IMR-90 (cell line): ENCODE measurements around the gene ATRNL1. TPM values are rescaled to one million over a fixed set of nuclear protein-coding genes. Genes with fewer than 3 reads are reported as not detected.

Experiments used
- ATAC-seq: fragments of 200-7000 bp; cut with Tn5 transposase; 2 replicates; pipeline ENCODE4 v1.9.1; 2020; ENCODE audit warnings: low read depth, mild to moderate bottlenecking, moderate library complexity
- BruUV-seq: library from RNA; stranded (reverse); fragments of 400-500 nt; replicated peaks from 2 replicates; lab custom pipeline; 2021; lab: Mats Ljungman, UMichigan
- CTCF ChIA-PET: fragments of 300-600 bp; formaldehyde crosslinking; extraction: SDS; loops from one replicate; lab custom pipeline; 2021; ENCODE audit warnings: antibody characterized with exemption; lab: Yijun Ruan, JAX
- POLR2A ChIA-PET: fragments of 300-600 bp; sonication (Branson Sonifier 250); formaldehyde crosslinking; loops from one replicate; lab custom pipeline; 2022; ENCODE audit warnings: antibody characterized with exemption; ENCODE audit not compliant: unreplicated experiment; lab: Charles Lee
- DNase-seq: peaks from one replicate; pipeline ENCODE4 v3.0.0; 2013
- H2AFZ ChIP-seq: replicated peaks from 2 replicates; pipeline ENCODE3; 2013; ENCODE audit warnings: low read length, mild to moderate bottlenecking; ENCODE audit not compliant: poor library complexity
- H2AK5ac ChIP-seq: 2 replicates; pipeline ENCODE4 v1.6.1; 2013; ENCODE audit warnings: low read depth, low read length, inconsistent platforms
- H2AK9ac ChIP-seq: replicated peaks from 2 replicates; pipeline ENCODE3; 2013; ENCODE audit warnings: mild to moderate bottlenecking, low read depth, low read length, moderate library complexity; ENCODE audit not compliant: poor library complexity
- H2BK120ac ChIP-seq: 2 replicates; pipeline ENCODE4 v1.6.1; 2013; ENCODE audit warnings: low read depth, low read length, inconsistent platforms
- H2BK15ac ChIP-seq: 3 replicates; pipeline ENCODE4 v1.6.1; 2013; ENCODE audit warnings: low read depth, low read length, inconsistent platforms
- H2BK20ac ChIP-seq: 2 replicates; pipeline ENCODE4 v1.6.1; 2013; ENCODE audit warnings: low read depth, mild to moderate bottlenecking, inconsistent platforms, low read length, moderate library complexity
- H2BK5ac ChIP-seq: 2 replicates; pipeline ENCODE4 v1.6.1; 2013; ENCODE audit warnings: mild to moderate bottlenecking, low read depth, low read length, inconsistent platforms; ENCODE audit not compliant: poor library complexity, severe bottlenecking
- H3K14ac ChIP-seq: replicated peaks from 2 replicates; pipeline ENCODE4 v1.6.1; 2013; ENCODE audit warnings: low read depth, low read length, inconsistent platforms
- H3K18ac ChIP-seq: 2 replicates; pipeline ENCODE4 v1.6.1; 2013; ENCODE audit warnings: low read depth, low read length, control low read depth
- H3K23ac ChIP-seq: 2 replicates; pipeline ENCODE4 v1.6.1; 2013; ENCODE audit warnings: low read depth, low read length, inconsistent platforms
- H3K27ac ChIP-seq: 2 replicates; pipeline ENCODE4 v1.5.1; 2013; ENCODE audit warnings: mild to moderate bottlenecking, control low read depth, low read length; ENCODE audit not compliant: insufficient read depth
- H3K27me3 ChIP-seq: 2 replicates; pipeline ENCODE4 v1.6.1; 2013; ENCODE audit warnings: low read length; ENCODE audit not compliant: control insufficient read depth, insufficient read depth
- H3K36me3 ChIP-seq: 2 replicates; pipeline ENCODE4 v1.6.1; 2013; ENCODE audit warnings: low read length, mixed read lengths; ENCODE audit not compliant: control insufficient read depth, insufficient read depth
- H3K4ac ChIP-seq: 2 replicates; pipeline ENCODE4 v1.6.1; 2013; ENCODE audit warnings: low read depth, low read length, inconsistent platforms
- H3K4me1 ChIP-seq: 2 replicates; pipeline ENCODE4 v1.6.1; 2013; ENCODE audit warnings: low read length, mixed read lengths; ENCODE audit not compliant: control insufficient read depth, insufficient read depth
- H3K4me2 ChIP-seq: 2 replicates; pipeline ENCODE4 v1.6.1; 2013; ENCODE audit warnings: low read depth, mild to moderate bottlenecking, control low read depth, low read length, moderate library complexity
- H3K4me3 ChIP-seq: 2 replicates; pipeline ENCODE4 v1.5.1; 2013; ENCODE audit warnings: low read depth, mild to moderate bottlenecking, control low read depth, low read length, moderate library complexity; ENCODE audit not compliant: insufficient read depth
- H3K56ac ChIP-seq: 2 replicates; pipeline ENCODE4 v1.6.1; 2013; ENCODE audit warnings: low read length, inconsistent platforms; ENCODE audit not compliant: insufficient read depth; ENCODE audit errors: extremely low read depth
- H3K79me1 ChIP-seq, 2 experiments: 2 replicates each; pipeline ENCODE4 v1.6.1; 2013; ENCODE audit warnings: low read length in 2 of 2, inconsistent platforms in 1 of 2, low read depth in 1 of 2
- H3K9ac ChIP-seq: 2 replicates; pipeline ENCODE4 v1.6.1; 2013; ENCODE audit warnings: low read depth, low read length, control low read depth
- H3K9me1 ChIP-seq: 2 replicates; pipeline ENCODE4 v1.6.1; 2013; ENCODE audit warnings: low read length, inconsistent platforms; ENCODE audit not compliant: insufficient read depth
- H3K9me3 ChIP-seq: 2 replicates; pipeline ENCODE4 v1.6.1; 2013; ENCODE audit warnings: low read length; ENCODE audit not compliant: control insufficient read depth, insufficient read depth
- H4K20me1 ChIP-seq: 2 replicates; pipeline ENCODE4 v1.6.1; 2013; ENCODE audit warnings: low read length, inconsistent platforms; ENCODE audit not compliant: insufficient read depth
- H4K5ac ChIP-seq: 2 replicates; pipeline ENCODE4 v1.6.1; 2013; ENCODE audit warnings: mild to moderate bottlenecking, low read depth, low read length, control low read depth
- H4K8ac ChIP-seq, 2 experiments: 2 replicates each; pipeline ENCODE4 v1.6.1; 2013; ENCODE audit warnings: low read depth in 2 of 2, low read length in 2 of 2, control low read depth in 1 of 2, inconsistent platforms in 1 of 2
- H4K91ac ChIP-seq: 2 replicates; pipeline ENCODE4 v1.6.1; 2013; ENCODE audit warnings: low read depth, low read length, inconsistent platforms; ENCODE audit not compliant: insufficient read depth
- BHLHE40 ChIP-seq: fragments of 150-350 bp; IDR thresholded peaks from 2 replicates; pipeline ENCODE4 v1.6.1; 2016; ENCODE audit warnings: mild to moderate bottlenecking, low read depth, low read length
- CEBPB ChIP-seq: IDR thresholded peaks from 2 replicates; pipeline ENCODE4 v1.6.1; 2012; ENCODE audit warnings: low read depth, low read length, improper control_type of control experiment
- CHD1 ChIP-seq: IDR thresholded peaks from 2 replicates; pipeline ENCODE4 v1.6.1; 2012; ENCODE audit warnings: low read depth, low read length, improper control_type of control experiment
- FOS ChIP-seq: fragments of 150-350 bp; IDR thresholded peaks from 2 replicates; pipeline ENCODE4 v1.6.1; 2016; ENCODE audit warnings: low read depth, low read length
- MAFK ChIP-seq: IDR thresholded peaks from 2 replicates; pipeline ENCODE4 v1.6.1; 2012; ENCODE audit warnings: low read depth, low read length, improper control_type of control experiment
- MAZ ChIP-seq: IDR thresholded peaks from 2 replicates; pipeline ENCODE4 v1.6.1; 2012; ENCODE audit warnings: low read depth, mild to moderate bottlenecking, low read length, improper control_type of control experiment, moderate library complexity, borderline replicate concordance
- MXI1 ChIP-seq: IDR thresholded peaks from 2 replicates; pipeline ENCODE4 v1.6.1; 2012; ENCODE audit warnings: low read depth, mild to moderate bottlenecking, low read length, moderate library complexity, borderline replicate concordance
- NFE2L2 ChIP-seq: fragments of 150-350 bp; IDR thresholded peaks from 2 replicates; pipeline ENCODE4 v1.6.1; 2016; ENCODE audit warnings: low read depth, mild to moderate bottlenecking, low read length
- POLR2A ChIP-seq: IDR thresholded peaks from 2 replicates; pipeline ENCODE4 v1.6.1; 2012; ENCODE audit warnings: mild to moderate bottlenecking, low read depth, low read length
- RAD21 ChIP-seq: IDR thresholded peaks from 2 replicates; pipeline ENCODE4 v1.6.1; 2012; ENCODE audit warnings: low read length, improper control_type of control experiment
- RCOR1 ChIP-seq: IDR thresholded peaks from 2 replicates; pipeline ENCODE4 v1.6.1; 2012; ENCODE audit warnings: mild to moderate bottlenecking, low read length, improper control_type of control experiment; ENCODE audit not compliant: insufficient replicate concordance
- RFX5 ChIP-seq: IDR thresholded peaks from 2 replicates; pipeline ENCODE4 v1.8.0; 2012; ENCODE audit warnings: low read depth, mild to moderate bottlenecking, low read length, moderate library complexity
- SMC3 ChIP-seq: fragments of 150-350 bp; IDR thresholded peaks from 2 replicates; pipeline ENCODE4 v1.6.1; 2016; ENCODE audit warnings: low read depth, mild to moderate bottlenecking, antibody characterized with exemption, low read length, moderate library complexity
- WGBS, 2 experiments: methylation state at CpG; one replicate each; pipeline versions ENCODE4 v1.1.5 to v1.1.7; 2013; ENCODE audit warnings: missing lambda C conversion rate in 2 of 2; ENCODE audit not compliant: insufficient read length in 1 of 2; ENCODE audit errors: extremely low coverage in 2 of 2; 5-methylcytosine and 5-hydroxymethylcytosine counted together
- dilution Hi-C: fragments of 300-500 bp; cut with HindIII; formaldehyde crosslinking; loops from one replicate; pipeline ENCODE4 v1.14.3; 2018; ENCODE audit warnings: low sequenced_read_pairs; ENCODE audit not compliant: unreplicated experiment
- in situ Hi-C: fragments of 300-500 bp; cut with MboI; formaldehyde crosslinking; loops from 3 replicates; pipeline ENCODE4 v1.14.3; 2019; ENCODE audit warnings: low sequenced_read_pairs, inconsistent platforms, mixed read lengths
- intact Hi-C: fragments of 100-400 bp; cut with micrococcal nuclease; formaldehyde crosslinking; loops from 2 replicates; pipeline ENCODE4 v1.10.0; 2022
- polyA plus RNA-seq, 3 experiments: library from polyadenylated mRNA; depleted of rRNA; stranded (reverse); fragments of >200 nt; gene quantifications; 2 replicates each; pipeline ENCODE4 v1.2.3, GENCODE V29; 2012; ENCODE audit warnings: low replicate concordance in 1 of 3
- total RNA-seq: library from RNA; depleted of rRNA; stranded (reverse); fragments of >200 nt; gene quantifications from 2 replicates; pipeline ENCODE4 v1.2.3, GENCODE V29; 2012
- TF ChIP-seq, protein P1 (sequence below): conservative IDR thresholded peaks from 2 replicates; pipeline ENCODE4 v1.5.1; 2012; ENCODE audit warnings: mild to moderate bottlenecking, low read depth, low read length, improper control_type of control experiment
- TF ChIP-seq, protein P2 (sequence below): fragments of 150-350 bp; IDR thresholded peaks from 2 replicates; pipeline ENCODE4 v1.6.1; 2017; ENCODE audit warnings: mild to moderate bottlenecking, antibody characterized with exemption, low read length, low read depth
- TF ChIP-seq, protein P3 (sequence below): fragments of 150-350 bp; IDR thresholded peaks from 2 replicates; pipeline ENCODE4 v1.6.1; 2016; ENCODE audit warnings: low read depth, mild to moderate bottlenecking, low read length, moderate library complexity, borderline replicate concordance

The ATRNL1 gene
- total and polyA plus RNA-seq, 2 of the 4 experiments (the other 2 are of a cell fraction): 0.18 to 0.19 TPM

DNA sequence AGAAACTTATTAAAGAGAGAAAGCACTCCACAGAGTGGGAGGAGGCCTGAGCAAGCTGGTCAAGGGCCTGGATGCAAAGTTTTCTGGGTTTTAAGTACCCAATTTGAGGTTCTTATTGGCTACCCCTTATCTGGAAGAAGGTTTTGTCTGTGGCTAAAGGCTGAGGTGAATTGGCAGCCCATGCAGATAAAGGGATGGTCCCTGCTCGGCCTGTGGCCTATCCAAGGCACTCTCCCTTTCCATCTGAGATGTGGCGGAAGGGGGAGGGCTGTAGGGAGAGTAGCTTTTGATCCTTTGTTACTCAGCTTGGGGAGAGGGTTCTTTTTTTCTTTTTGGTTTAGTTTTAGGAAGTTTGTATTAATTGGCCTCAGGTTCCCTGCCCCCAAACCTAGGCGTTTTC lies 465.1 kb downstream of the ATRNL1 start:
- Histone ChIP-seq H3K4ac (no peak overlapping the region), H3K27ac (no peak overlapping the region), H3K4me1 (no peaks in the 10 kb centered on the region), H3K36me3 (no peaks in the 10 kb centered on the region), H3K9me3 (no peaks in the 10 kb centered on the region), H2AK5ac (no peak overlapping the region), H3K9me1 (no peaks in the 10 kb centered on the region), H2BK120ac (no peak overlapping the region), H3K4me3 (no peak overlapping the region), H3K4me2 (no peak overlapping the region), H2BK5ac (no peak overlapping the region), H4K5ac (no peak overlapping the region), H2AFZ (no peak overlapping the region), H3K18ac (no peak overlapping the region), H3K27me3 (no peaks in the 10 kb centered on the region), H2AK9ac (no peak overlapping the region), H3K79me1 (no peaks in the 10 kb centered on the region), H4K8ac (no peak overlapping the region), H3K14ac (no peak overlapping the region), H2BK15ac (no peak overlapping the region), H3K9ac (no peak overlapping the region), H3K23ac (no peak overlapping the region), H4K20me1 (no peaks in the 10 kb centered on the region), H3K56ac (no peak overlapping the region), H2BK20ac (no peak overlapping the region), H4K91ac (no peak overlapping the region)
- in situ Hi-C loops (no loop called here), dilution Hi-C loops (no loop called here), intact Hi-C loops (no loop called here)
- no peak for TF ChIP-seq CEBPB
- TF ChIP-seq, protein P1, sequence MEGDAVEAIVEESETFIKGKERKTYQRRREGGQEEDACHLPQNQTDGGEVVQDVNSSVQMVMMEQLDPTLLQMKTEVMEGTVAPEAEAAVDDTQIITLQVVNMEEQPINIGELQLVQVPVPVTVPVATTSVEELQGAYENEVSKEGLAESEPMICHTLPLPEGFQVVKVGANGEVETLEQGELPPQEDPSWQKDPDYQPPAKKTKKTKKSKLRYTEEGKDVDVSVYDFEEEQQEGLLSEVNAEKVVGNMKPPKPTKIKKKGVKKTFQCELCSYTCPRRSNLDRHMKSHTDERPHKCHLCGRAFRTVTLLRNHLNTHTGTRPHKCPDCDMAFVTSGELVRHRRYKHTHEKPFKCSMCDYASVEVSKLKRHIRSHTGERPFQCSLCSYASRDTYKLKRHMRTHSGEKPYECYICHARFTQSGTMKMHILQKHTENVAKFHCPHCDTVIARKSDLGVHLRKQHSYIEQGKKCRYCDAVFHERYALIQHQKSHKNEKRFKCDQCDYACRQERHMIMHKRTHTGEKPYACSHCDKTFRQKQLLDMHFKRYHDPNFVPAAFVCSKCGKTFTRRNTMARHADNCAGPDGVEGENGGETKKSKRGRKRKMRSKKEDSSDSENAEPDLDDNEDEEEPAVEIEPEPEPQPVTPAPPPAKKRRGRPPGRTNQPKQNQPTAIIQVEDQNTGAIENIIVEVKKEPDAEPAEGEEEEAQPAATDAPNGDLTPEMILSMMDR: no peak
- TF ChIP-seq RAD21: no peak
- TF ChIP-seq BHLHE40: no peak
- TF ChIP-seq POLR2A: no peak
- no peak for TF ChIP-seq SMC3
- no peak for TF ChIP-seq RCOR1
- TF ChIP-seq MAFK: no peak
- TF ChIP-seq RFX5: no peak
- no peak for TF ChIP-seq FOS
- TF ChIP-seq MAZ: no peak
- no peak for TF ChIP-seq CHD1
- TF ChIP-seq, protein P2, sequence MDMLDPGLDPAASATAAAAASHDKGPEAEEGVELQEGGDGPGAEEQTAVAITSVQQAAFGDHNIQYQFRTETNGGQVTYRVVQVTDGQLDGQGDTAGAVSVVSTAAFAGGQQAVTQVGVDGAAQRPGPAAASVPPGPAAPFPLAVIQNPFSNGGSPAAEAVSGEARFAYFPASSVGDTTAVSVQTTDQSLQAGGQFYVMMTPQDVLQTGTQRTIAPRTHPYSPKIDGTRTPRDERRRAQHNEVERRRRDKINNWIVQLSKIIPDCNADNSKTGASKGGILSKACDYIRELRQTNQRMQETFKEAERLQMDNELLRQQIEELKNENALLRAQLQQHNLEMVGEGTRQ: no peak
- no peak for TF ChIP-seq NFE2L2
- TF ChIP-seq, protein P3, sequence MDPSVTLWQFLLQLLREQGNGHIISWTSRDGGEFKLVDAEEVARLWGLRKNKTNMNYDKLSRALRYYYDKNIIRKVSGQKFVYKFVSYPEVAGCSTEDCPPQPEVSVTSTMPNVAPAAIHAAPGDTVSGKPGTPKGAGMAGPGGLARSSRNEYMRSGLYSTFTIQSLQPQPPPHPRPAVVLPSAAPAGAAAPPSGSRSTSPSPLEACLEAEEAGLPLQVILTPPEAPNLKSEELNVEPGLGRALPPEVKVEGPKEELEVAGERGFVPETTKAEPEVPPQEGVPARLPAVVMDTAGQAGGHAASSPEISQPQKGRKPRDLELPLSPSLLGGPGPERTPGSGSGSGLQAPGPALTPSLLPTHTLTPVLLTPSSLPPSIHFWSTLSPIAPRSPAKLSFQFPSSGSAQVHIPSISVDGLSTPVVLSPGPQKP: no peak
- no peak for TF ChIP-seq MXI1
- ATAC-seq: no peak
- POLR2A ChIA-PET: no interaction called here
- BruUV-seq: no TSS peak
- CTCF ChIA-PET: no interaction called here
- DNase-seq: no peak
- no CpG with 5 or more reads among the region's 3 CpGs for WGBS, 2 experiments
